Measurements from ENCODE around the gene BMI1. TPM values are rescaled to one million over a fixed set of nuclear protein-coding genes. Genes with fewer than 3 reads are reported as not detected.
"Not testable (repeated sequence)": the region's sequence is repeated elsewhere in the genome, so short reads cannot be mapped to it uniquely, and the experiment has no call there.

The BMI1 gene
- total RNA-seq, 1 donor from 2014 or later, result 62.1 TPM

DNA sequence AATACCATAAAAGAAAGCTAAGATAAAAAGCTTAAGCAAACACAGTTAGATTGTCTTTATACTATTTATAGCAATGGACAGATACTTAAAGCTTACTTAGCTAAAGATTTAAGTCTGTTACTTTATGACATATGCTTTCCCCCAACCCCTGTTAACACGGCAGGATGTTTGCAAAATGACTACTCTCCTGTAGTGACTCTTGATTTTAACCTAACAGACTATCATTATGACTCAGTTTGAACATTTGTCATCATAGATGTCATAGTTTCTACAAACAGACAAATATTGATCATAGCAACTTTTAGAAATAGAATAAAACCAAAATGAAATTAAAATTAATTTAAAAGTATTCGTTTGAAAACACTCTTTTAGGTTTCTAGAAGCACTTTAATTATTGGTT, 12.5 kb upstream of the BMI1 start:
- Mint-ChIP-seq H3K9me3 (ENCODE audit: low read depth) (peaks cover 2% of the 10 kb centered on the region), H3K27ac (no peak overlapping the region), H3K4me1 (ENCODE audit: low read depth) (no peaks in the 10 kb centered on the region), H3K36me3 (ENCODE audit: insufficient read depth) (no peaks in the 10 kb centered on the region), H3K27me3 (peaks cover 25% of the 10 kb centered on the region), H3K4me3 (ENCODE audit: low read depth) (no peak overlapping the region)
- DNase-seq (ENCODE audit: low spot score, unreplicated experiment), result no peak
- TF ChIP-seq, protein P1, sequence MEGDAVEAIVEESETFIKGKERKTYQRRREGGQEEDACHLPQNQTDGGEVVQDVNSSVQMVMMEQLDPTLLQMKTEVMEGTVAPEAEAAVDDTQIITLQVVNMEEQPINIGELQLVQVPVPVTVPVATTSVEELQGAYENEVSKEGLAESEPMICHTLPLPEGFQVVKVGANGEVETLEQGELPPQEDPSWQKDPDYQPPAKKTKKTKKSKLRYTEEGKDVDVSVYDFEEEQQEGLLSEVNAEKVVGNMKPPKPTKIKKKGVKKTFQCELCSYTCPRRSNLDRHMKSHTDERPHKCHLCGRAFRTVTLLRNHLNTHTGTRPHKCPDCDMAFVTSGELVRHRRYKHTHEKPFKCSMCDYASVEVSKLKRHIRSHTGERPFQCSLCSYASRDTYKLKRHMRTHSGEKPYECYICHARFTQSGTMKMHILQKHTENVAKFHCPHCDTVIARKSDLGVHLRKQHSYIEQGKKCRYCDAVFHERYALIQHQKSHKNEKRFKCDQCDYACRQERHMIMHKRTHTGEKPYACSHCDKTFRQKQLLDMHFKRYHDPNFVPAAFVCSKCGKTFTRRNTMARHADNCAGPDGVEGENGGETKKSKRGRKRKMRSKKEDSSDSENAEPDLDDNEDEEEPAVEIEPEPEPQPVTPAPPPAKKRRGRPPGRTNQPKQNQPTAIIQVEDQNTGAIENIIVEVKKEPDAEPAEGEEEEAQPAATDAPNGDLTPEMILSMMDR (IDR thresholded peaks at IDR 0.05; ENCODE audit: unreplicated experiment), result no peak

DNA sequence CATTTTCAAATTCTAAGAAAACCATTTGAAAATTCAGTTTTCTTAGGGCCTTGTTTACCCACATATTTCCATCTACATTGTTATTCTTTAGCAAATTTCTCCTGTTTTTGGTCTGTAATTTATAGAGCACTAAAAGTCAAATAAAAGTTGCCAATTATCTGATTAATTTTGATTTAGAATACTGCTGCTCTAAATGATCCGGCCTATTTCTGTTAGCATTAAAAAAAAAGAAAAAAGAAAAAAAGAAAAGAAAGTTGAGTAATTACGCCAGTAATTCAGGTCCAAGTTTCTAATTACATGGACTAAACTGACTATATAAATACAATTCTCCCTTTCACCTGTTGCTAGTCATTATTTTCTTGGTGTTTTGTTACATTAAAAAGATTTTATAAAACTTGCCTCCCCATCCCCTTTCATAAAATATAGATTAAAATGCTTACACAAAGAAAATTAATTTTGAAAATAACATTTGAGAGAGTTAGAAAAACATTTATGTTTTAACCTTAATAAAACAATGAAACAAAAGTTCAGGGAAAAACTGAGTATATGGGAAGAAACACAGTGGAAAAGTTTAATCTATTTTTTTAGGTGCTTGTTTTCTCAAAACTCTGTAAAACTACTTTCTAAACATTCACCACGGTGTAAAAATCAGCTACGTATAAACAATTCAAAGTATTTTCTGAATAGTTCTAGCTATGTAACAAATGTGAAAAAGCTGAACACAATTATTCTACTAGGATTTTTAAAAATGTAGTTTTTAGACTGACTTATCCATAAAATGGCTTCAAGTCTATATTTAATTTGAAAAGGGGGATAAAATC, 11.5 kb upstream of the BMI1 start:
- TF ChIP-seq, protein P1 (IDR thresholded peaks at IDR 0.05; ENCODE audit: unreplicated experiment), result no peak
- no peaks in the 10 kb centered on the region for H3K9me3 Mint-ChIP-seq (ENCODE audit: low read depth)
- DNase-seq (ENCODE audit: low spot score, unreplicated experiment), result no peak

DNA sequence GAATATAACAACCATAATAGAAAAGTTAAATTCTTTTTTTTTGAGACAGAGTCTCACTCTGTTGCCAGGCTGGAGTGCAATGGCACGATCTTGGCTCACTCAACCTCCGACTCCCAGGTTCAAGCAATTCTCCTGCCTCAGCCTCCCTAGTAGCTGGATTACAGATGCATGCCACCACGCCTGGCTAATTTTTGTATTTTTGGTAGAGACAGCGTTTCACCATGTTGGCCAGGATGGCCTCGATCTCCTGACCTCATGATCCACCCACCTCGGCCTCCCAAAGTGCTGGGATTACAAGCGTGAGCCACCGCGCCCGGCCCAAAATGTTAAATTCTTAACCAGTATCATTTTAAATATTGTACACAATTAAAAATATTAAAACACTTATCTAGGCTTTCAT, 10.9 kb upstream of the BMI1 start:
- H3K9me3 Mint-ChIP-seq (ENCODE audit: low read depth); H3K4me1 Mint-ChIP-seq (ENCODE audit: low read depth); H3K36me3 Mint-ChIP-seq (ENCODE audit: insufficient read depth); H3K4me3 Mint-ChIP-seq (ENCODE audit: low read depth); DNase-seq (ENCODE audit: low spot score, unreplicated experiment); H3K27ac Mint-ChIP-seq: not testable (repeated sequence)
- peaks cover 38% of the 10 kb centered on the region for H3K27me3 Mint-ChIP-seq

More for the DNA sequence above, 11.5 kb upstream of the BMI1 start:
- no peaks in the 10 kb centered on the region for H3K36me3 Mint-ChIP-seq (ENCODE audit: insufficient read depth)
- no peaks in the 10 kb centered on the region for H3K4me1 Mint-ChIP-seq (ENCODE audit: low read depth)
- H3K27me3 Mint-ChIP-seq, result peaks cover 33% of the 10 kb centered on the region
- H3K4me3 Mint-ChIP-seq (ENCODE audit: low read depth), result no peak overlapping the region
- H3K27ac Mint-ChIP-seq, result no peak overlapping the region

DNA sequence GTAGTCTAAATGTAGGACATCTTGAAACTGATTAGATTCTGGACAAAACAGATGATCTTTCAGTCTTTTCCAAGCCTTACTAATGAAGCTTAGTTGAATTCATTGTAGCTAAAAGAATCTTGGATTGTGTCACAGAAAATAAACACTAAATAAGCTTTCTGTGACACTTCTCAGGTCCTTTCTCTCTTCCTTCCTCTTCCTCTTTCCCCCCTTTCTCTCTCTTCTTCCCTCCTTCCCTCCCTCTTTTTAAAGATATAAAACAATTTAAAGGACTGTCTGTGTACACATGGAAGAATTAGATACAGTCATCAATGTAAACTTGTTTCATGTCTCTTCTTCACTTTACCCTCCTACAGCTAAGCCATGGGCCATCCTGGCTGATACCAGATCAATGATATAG, 10.0 kb upstream of the BMI1 start:
- Mint-ChIP-seq H3K36me3 (ENCODE audit: insufficient read depth) (no peaks in the 10 kb centered on the region), H3K27ac (no peak overlapping the region), H3K9me3 (ENCODE audit: low read depth) (no peaks in the 10 kb centered on the region), H3K27me3 (peaks cover 43% of the 10 kb centered on the region), H3K4me3 (ENCODE audit: low read depth) (no peak overlapping the region), H3K4me1 (ENCODE audit: low read depth) (peaks cover 6% of the 10 kb centered on the region)
- TF ChIP-seq, protein P1 (IDR thresholded peaks at IDR 0.05; ENCODE audit: unreplicated experiment), result no peak
- DNase-seq (ENCODE audit: low spot score, unreplicated experiment), result no peak

DNA sequence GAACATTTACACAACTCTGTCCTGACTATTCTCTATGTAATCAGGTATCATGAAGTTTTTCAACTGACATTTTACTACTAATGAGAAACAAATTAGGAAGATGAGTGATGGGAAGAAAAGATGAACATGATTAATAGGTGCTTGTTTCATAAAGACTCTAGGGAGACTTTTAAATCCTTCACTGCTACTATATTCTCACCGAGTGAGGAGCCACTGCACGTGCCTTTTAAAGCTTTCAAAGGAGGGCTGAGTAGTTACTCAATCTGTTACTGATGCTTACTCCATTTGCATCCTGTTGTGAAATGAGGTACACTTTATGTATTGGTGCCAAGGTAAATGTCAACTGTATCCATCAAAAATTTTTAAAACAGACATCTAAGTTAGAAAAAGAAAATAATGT, 6.0 kb upstream of the BMI1 start:
- no peak overlapping the region for H3K27ac Mint-ChIP-seq
- peaks cover 13% of the 10 kb centered on the region for H3K4me1 Mint-ChIP-seq (ENCODE audit: low read depth)
- H3K27me3 Mint-ChIP-seq, result peaks cover 62% of the 10 kb centered on the region
- DNase-seq (ENCODE audit: low spot score, unreplicated experiment), result no peak
- peak overlapping the region; percentile 84 for H3K4me3 Mint-ChIP-seq (ENCODE audit: low read depth)
- TF ChIP-seq, protein P1 (IDR thresholded peaks at IDR 0.05; ENCODE audit: unreplicated experiment), result no peak
- H3K9me3 Mint-ChIP-seq (ENCODE audit: low read depth), result no peaks in the 10 kb centered on the region
- H3K36me3 Mint-ChIP-seq (ENCODE audit: insufficient read depth), result no peaks in the 10 kb centered on the region
